Measurements from ENCODE around the gene RELA.

The RELA gene

GRCh38 chr11:65616575-65617001, 46.1 kb downstream of the RELA start:
- no peak for DNase-seq (ENCODE audit: low read depth)
- TF ChIP-seq, protein P1, sequence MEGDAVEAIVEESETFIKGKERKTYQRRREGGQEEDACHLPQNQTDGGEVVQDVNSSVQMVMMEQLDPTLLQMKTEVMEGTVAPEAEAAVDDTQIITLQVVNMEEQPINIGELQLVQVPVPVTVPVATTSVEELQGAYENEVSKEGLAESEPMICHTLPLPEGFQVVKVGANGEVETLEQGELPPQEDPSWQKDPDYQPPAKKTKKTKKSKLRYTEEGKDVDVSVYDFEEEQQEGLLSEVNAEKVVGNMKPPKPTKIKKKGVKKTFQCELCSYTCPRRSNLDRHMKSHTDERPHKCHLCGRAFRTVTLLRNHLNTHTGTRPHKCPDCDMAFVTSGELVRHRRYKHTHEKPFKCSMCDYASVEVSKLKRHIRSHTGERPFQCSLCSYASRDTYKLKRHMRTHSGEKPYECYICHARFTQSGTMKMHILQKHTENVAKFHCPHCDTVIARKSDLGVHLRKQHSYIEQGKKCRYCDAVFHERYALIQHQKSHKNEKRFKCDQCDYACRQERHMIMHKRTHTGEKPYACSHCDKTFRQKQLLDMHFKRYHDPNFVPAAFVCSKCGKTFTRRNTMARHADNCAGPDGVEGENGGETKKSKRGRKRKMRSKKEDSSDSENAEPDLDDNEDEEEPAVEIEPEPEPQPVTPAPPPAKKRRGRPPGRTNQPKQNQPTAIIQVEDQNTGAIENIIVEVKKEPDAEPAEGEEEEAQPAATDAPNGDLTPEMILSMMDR (IDR thresholded peaks at IDR 0.05; ENCODE audit: low read length, missing control alignments) = no peak
- peak overlapping the region; percentile 88 for H3K4me3 ChIP-seq (replicated peaks; ENCODE audit: low read depth, low read length)

- DNase-seq (ENCODE audit: low read depth) = no peak
- H3K4me3 ChIP-seq (replicated peaks; ENCODE audit: low read depth, low read length) = peak overlapping the region; percentile 88
- TF ChIP-seq, protein P1 (IDR thresholded peaks at IDR 0.05; ENCODE audit: low read length, missing control alignments) = no peak
These were observed 46.7 kb downstream of the RELA start for GRCh38 chr11:65615950-65616574.

GRCh38 chr11:65615229-65615949, 47.3 kb downstream of the RELA start, which contains the start of gene PCNX3:
Gene PCNX3, plus strand, starts transcription at chr11:65615776. Its CDS starts 536 bp downstream, at chr11:65616312.
- peak within 1 kb of the TSS; percentile 91 for H3K4me3 ChIP-seq (replicated peaks; ENCODE audit: low read depth, low read length)
- TF ChIP-seq, protein P1 (IDR thresholded peaks at IDR 0.05; ENCODE audit: low read length, missing control alignments) = no peak
- peak; percentile 100 for DNase-seq (ENCODE audit: low read depth)

DNA sequence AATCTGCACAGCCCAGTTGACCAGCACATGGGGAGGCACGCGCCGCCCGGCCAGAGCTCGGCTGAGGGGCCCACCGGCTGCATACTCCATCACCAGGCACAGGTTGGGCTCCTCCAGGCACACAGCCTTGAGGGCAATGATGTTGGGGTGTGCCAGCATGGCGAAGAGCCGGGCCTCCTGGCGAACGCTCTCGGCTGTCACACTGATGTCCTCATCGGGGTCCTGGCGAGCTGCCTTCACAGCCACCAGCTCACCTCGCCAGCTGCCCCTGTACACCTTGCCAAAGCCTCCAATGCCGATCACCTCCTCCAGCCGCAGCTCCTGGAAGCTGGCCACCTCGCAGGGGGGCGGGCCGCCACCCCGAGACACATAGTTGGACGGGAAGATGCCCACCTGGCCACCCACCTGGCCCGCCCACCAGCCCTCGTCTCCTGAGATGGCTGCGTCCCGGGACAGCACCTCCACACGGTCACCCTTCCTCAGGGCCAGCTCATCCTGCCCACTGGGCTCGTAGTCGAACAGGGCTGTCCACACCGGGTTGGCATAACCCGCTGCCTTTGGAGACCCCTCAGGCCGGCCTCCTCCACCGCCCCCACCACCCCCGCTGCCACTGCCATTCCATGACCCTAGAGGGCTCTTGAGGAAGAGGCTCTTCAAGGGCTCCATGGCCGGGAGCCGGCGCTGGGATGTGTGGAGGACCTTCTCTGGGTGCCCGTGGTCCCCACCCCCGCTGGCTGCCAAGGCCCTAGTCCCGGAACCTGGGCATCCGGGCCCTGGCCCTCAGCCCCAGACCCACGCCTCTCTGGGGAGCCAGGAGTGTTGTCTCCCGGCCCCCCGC, 49.4 kb downstream of the RELA start:
- H3K4me3 ChIP-seq (replicated peaks; ENCODE audit: low read depth, low read length) = peak overlapping the region; percentile 91
- DNase-seq (ENCODE audit: low read depth) = no peak
- TF ChIP-seq, protein P1 (IDR thresholded peaks at IDR 0.05; ENCODE audit: low read length, missing control alignments) = no peak

GRCh38 chr11:65612691-65613090, 50.0 kb downstream of the RELA start:
- DNase-seq (ENCODE audit: low read depth) = no peak
- TF ChIP-seq, protein P1 (IDR thresholded peaks at IDR 0.05; ENCODE audit: low read length, missing control alignments) = no peak
- peak overlapping the region; percentile 91 for H3K4me3 ChIP-seq (replicated peaks; ENCODE audit: low read depth, low read length)

GRCh38 chr11:65611758-65612603, 50.7 kb downstream of the RELA start:
- peak overlapping the region; percentile 91 for H3K4me3 ChIP-seq (replicated peaks; ENCODE audit: low read depth, low read length)
- TF ChIP-seq, protein P1 (IDR thresholded peaks at IDR 0.05; ENCODE audit: low read length, missing control alignments) = no peak
- DNase-seq (ENCODE audit: low read depth) = peak; percentile 48

Measured in fibroblast of pulmonary artery (primary cell).